Effector CD4-positive, alpha-beta T cell (primary cell): ENCODE results near the gene ULBP3.
A peak's percentile ranks its signal among the peaks of the same experiment; 100 is the strongest.

Experiments used
- DNase-seq: peaks from one replicate; pipeline ENCODE4 v3.0.0-alpha.2; 2020
- total RNA-seq: gene quantifications from one replicate; lab custom pipeline; 2026; lab: John Stamatoyannopoulos, UW

Gene ULBP3
- 1.3 reads per million for total RNA-seq

DNA sequence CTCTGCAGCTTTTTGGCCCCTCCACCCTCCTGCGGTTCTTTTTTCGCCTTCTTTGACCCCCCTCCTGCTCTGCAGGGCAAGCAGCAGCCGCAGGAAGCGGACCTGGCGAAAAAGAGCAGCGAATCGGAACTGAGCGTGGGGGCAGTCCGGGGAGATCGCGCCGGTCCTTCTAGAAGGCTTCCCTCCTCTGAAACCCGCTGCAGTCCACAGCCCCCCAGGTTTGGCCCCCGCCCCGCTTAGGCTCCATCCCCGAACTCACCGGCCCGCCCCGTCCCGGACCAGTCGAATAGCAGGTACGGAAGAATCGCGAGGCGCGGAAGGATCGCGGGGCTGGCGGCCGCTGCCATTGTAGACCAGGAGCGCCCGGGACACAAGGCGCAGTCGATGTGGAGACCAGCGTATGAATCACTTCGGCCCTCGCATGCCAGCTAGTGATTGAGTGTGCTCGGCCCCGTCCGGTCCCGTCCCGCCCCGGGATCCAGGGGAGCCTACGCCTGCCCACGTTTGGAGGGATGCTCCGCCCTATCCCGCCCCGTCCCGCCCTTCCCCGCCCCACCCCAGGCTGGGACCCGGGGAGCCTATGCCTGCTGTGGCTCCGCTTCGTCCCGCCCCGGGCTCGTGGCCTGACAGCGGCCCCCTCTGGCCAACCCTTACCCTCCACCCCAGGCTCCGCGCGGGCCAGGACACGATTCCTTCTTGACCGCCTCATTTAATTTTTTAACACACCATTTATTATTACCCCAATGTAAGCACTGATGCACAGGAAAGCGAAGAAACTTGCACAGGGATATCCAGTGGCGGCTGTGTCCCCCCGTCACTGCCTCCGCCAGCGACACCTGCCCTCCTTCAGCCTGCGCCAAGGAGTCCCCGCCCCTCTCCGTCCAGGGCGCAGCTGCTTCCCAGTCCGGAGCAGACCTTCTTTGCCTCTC lies at the start of gene ULBP3:
Gene ULBP3 (minus strand): TSS at position 402 of the 929 bp plus-strand sequence. CDS start 55 bp downstream, at position 347.
- peak; percentile 41 for DNase-seq

DNA sequence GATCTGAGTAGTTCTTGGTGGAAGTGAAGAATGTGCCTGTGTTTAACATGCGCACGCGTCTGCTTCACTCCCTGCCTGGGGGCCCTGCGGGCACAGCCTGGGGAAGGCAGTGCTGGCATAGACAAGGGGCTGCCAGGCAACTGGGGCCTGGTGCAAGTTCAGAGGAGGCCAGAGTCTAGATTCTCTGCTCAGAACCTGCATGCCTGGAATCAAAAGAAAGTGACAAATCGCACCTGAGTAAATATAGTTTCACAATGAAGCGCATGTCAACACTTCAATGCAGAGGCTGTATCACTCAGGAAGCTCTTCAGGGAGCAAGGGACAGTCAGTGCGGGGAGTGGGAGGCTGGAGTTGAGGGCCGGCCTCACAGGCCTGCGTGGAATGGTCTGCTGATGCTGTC lies 49.7 kb upstream of the ULBP3 start:
- DNase-seq = no peak

DNA sequence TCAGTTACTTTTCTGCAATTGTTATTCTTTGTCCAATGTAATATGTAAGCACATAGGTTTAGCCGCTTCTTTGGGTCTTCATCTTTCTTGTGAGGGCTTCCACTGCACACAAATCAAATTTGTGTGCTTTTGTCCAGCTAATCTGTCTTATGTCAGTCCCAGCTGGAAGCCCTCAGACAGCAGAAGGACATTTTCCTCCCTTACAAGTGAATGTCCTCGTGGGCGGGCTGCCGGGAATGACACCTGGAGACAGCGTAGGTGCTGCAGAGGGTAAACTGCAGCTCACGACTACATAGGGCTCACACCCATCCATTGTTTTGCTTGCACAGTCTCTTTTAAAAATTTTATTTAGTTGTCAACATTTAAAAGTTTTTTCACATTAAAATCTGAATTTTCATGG lies 49.3 kb upstream of the ULBP3 start:
- DNase-seq = no peak

DNA sequence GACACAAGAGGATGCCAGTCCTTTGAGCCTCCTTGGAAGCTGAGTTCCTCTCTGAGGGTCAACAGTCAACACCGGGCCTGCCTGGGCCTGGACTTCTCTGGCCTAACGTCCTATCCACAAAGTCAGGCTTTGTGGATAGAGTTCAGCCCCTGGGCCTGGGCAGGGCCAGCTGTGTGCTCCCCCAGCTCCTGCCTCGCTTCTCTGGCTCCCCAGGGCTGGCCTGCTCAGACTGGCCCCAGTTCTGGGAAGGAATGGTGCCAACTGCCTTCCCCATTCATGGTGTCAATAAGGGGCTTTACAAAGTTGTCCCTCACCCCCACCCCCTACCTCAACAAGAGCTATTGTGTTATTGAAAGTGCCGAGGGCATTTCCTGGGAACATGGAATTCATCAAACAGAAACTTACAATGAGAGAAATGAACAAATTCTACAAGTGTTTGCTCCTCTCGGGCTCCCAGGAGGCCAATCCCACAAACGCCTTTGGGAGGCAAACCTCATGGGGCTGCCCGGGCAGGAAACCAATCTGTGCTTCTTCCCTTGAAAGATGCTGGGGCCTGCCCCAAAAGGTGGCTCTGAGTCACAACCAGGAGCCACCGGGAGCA lies 47.4 kb upstream of the ULBP3 start:
- no peak for DNase-seq

DNA sequence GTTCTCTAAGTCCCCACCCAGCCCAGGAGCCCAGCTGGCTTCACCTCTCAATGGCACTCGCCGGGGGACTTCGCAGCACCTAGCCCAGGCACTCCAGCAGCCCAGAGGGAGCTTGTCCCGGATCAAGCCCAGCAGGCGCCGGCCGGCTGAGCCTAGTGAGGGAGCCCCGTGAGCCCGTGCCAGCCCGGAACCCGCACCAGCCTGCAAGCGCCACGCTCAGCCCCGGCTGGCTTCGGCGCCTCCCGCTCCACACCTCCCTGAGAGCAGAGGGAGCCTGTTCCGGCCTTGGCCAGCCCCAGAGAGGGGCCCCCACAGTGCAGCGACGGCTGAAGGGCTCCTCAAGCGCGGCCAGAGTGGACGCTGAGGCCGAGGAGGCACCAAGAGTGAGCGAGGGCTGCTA lies 46.8 kb upstream of the ULBP3 start:
- no peak for DNase-seq

DNA sequence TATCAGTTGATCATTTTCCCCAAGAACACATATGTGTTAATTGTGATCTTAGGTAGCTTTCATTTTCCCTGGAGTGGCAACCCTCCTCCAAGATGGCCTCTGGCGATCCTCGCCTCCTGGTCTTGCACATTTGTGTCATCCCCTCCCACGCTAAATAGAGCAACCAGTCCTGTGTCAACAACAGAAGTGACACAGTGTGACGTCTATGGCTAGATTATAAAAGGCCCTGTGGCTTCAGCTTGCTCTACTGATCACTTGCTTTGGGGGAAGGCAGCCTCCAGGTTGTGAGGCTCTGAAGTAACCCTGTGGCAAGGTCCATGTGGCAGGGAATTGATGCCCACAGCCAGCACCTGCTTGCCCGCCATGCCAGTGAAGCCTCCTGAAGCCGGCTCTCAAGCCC lies 43.3 kb upstream of the ULBP3 start:
- DNase-seq = no peak

DNA sequence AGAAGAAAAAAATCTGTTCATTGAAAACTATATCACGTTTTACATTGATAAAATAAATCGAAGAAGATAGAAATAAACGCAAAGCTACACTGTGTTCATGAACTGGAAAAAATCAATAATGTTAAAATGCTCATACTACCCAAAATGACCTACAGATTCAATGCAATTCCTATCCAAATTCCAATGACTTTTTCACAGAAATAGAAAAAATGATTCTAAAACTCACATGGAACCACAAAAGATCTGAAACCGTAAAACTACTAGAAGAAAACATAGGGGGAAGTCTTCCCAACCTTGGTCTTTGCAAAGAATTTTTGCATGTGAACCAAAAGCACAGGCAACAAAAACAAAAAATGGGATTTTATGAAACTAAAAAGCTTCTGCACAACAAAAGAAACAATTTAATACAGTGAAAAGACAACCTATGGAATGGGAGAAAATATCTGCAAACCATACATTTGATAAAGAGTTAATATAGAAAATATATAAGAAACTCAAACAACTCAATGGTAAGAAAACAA lies 33.9 kb upstream of the ULBP3 start:
- DNase-seq = no peak

DNA sequence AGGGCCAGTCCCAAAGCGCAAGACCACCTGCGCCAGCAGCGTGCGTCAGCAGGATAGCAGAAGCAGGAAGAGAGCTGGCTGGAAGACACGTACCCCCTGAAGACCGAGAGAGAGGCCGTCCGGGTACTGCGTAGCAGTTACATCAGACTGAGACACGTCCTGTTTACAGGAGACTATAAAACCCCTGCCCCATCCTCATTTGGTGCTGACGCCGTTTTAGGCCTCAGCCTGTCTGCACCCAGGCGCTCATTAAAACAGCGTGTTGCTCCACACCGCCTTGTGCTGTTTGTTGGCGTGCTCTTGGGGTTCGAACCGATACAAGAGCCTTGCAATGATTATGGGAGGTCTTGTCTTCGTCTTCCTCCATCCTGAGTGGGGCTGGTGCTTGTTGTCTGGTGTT lies 31.8 kb upstream of the ULBP3 start:
- no peak for DNase-seq

DNA sequence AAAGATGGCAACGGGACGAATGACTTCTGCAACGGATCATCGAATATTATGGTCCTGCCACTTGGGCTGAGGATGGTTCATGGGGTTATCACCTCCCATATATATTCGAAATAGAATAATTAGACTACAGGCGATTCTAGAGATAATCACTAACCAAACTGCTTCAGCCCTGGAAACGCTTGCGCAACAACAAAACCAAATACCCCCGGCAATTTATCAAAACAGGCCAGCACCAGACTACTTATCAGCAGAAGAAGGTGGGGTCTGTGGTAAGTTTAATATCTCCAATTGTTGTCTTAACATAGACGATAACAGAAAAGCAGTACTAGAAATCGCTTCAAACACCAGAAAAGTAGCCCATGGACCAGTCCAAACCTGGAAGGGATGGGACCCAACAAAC lies 31.0 kb upstream of the ULBP3 start:
- no peak for DNase-seq

DNA sequence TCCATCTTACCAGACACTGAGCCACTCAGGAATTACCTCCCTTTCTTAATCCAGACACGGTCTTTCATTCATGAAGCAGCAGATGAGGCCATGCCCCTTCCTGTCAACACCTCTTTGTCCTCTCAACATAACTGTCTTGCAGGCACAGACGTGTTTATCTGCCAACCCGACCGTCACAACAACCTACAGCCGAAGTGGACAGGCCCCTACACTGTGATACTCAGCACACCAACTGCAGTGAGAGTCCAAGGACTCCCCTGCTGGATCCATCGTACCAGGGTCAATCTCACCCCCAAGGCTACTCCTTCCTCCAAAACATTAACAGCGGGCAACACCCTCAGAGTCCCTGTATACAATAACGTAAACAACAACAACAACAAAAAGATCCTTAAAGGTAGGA lies 30.6 kb upstream of the ULBP3 start:
- no peak for DNase-seq

DNA sequence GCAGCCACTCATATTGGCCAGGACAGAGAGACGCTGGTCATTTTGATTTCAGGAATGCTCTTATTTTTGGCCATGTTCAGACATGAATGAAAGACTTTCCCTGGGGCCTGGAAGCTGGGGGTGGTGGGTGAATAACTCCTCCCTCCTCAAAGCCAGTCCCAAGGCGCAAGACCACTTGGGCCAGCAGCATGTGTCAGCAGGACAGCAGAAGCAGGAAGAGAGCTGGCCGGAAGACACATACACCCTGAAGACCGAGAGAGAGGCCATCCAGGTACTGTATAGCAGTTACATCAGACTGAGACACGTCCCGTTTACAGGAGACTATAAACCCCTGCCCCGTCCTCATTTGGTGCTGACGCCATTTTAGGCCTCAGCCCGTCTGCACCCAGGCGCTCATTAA lies 29.2 kb upstream of the ULBP3 start:
- no peak for DNase-seq

DNA sequence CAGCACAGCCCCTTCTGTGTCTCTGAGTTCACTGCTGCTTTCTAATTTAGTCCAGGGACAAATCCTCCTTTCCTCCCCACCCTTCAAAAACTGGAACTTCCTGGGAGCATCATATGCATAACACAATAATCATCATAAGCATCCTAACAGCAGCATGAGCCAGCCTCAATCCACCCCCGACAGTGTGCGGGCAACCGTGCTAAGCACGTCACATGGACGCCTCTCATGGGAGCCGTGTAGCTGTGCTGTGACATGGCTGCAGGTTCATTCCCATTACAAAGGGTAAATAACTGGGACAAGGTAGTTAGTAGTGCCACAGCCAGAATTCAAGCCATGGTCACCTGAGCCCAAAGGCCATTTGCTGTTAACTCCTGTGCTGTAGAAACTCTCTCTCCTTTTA lies 24.5 kb upstream of the ULBP3 start:
- DNase-seq = no peak

DNA sequence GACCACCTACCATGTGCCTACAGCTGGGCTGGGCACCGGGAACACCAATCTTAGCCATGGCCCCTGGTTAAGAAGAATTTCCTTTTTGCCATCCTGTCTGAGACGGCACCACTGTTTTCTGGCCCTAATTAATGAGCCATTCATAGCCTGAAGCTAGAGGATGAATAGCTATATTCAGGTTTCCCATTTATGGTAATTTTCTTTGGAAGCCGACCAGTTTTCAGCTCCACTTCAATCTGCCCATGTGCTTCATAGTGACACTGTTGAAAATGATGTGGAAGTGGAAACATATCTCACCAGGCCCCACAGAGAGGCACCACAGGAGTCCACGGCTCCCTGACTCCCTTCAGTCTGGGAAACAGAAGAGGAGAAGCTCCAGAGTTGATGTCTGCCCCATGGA lies 22.6 kb upstream of the ULBP3 start:
- no peak for DNase-seq

DNA sequence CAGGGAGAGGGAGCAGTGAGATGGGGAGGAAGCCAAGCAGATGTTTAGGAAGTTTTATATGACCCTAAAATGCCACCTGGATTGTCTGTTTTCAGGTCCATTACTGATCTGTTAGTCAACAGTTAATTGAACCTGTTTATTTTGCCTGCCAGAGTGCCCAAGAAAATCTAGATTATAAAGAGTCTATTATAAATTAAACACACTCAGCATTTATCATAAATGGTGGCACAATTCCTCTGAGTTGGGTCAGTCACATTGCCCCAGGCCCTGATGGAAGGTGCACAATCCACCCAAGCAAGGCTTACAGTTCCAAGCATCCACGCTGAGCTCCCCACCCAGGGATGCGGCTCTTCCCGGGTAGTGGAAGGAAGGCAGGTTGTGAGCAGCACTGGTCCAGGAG lies 21.4 kb upstream of the ULBP3 start:
- DNase-seq = no peak

DNA sequence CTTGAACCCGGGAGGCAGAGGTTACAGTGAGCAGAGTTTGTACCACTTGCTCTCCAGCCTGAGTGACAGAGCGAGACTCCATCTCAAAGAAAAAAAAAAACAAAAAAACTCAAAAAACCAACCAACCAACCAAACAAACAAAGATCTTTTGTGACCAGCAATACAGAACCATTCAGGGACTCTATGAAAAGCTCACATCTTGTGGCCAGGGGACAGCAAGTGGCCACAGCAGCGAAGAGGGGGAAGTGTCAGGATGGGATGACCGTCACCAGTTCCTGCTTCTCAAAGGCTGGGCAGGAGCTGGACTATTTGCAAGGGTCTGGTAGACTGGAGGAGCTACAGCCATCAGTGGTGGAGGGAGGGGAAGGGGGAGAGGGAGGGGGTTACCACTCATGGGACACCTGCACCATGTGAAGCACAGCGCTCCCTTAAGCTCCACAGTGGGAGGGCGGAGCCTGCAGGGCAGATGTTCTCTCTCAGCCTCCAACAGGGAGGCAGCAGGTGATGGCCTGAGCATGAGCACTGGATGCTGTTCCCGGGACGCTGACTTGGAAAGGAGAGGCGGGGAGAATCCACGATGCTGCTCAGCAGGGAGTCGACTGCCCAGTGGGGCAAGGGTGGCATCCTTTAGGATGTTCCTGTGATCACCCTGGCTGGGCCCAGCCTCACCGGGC lies 19.7 kb upstream of the ULBP3 start:
- DNase-seq = no peak

DNA sequence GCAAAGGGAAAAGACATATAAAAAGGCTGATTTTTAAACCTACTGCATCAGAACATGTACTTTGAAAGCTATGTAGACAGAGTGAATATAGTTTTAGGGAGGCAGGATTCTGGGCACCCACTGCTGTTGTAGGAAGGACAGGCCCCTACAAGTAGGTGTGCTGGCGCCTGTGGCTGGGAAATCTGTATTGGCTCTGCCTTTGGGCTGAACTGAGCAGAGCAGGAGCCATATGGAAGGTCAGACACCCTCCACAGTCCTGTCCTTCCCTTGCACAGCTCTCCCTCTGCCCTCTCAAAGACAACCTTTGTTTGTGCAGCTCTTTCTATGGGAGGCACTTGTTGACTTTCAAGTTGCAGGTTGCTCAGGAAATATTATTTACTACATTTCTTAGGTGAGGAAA lies 18.4 kb upstream of the ULBP3 start:
- DNase-seq = no peak

DNA sequence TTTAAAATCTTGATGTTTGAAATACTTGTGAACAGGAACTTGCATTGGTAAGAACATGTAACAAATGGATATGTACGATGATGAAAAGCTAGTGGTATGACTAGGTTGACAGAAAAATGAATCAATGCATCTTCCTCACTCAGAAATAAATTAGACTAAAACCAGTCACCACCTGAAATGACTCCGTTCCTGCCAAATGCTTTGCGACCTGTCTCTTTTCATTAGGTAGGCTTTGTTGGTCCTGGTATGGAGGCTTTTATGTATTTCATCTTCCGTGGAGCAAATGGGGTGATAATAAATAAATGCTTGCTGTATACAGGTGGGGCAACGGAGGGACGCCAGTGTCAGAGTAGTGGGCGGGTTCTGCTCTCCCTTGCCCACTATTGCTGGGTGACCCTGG lies 17.1 kb upstream of the ULBP3 start:
- DNase-seq = no peak

DNA sequence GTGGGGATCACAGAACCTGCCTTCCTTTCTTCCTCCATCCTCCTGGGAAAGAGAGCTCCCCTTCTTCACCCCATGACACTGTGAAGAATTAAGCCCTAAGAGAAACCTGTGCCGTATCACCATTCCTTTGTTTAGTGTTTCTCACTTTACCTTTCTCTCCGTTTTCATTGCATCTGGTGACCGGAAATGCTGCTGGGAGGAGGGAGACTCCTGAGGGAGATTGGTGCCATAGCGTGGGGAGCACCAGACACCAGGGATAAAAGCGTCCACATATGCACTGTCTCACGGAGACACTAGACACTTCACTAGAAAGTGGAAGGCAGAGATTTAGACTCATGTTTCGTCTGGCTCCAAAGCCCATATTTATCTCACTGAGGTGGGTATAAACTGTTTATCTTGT lies 15.5 kb upstream of the ULBP3 start:
- DNase-seq = no peak

DNA sequence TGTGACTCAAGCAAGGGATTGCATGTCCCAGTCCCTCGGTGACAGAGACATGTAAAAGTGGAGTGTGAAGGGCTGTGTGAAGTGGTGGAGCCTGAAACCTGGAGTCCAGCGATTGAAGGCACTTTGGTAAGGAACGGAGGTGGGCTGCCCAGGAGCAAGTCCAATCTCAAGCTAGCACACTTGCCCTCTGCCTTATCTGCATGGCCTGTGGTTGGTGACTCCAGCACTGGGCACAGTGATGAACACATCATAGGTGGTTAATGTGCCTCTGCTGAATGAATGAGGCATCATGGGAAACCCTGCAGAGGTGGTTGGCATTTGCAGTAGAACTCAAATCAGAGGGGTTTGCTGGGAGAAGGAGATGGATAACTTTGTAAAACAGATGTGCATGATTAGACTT lies 14.9 kb upstream of the ULBP3 start:
- DNase-seq = no peak

DNA sequence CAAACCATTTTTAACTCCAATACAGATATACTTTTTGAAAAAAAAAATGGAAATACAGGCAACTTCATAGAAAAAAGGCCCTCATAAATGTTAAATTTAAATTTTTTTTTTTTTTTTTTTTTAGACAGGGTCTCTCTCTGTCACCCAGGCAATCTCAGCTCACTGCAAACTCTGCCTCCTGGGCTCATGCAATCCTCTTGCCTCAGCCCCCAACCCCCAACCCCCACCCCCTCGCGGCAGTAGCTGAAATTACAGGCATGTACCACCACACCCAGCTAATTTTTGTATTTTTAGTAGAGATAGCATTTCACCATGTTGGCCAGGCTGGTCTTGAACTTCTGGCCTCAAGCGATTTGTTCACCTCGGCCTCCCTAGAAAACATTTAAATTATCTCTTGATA lies 12.8 kb upstream of the ULBP3 start:
- no peak for DNase-seq

DNA sequence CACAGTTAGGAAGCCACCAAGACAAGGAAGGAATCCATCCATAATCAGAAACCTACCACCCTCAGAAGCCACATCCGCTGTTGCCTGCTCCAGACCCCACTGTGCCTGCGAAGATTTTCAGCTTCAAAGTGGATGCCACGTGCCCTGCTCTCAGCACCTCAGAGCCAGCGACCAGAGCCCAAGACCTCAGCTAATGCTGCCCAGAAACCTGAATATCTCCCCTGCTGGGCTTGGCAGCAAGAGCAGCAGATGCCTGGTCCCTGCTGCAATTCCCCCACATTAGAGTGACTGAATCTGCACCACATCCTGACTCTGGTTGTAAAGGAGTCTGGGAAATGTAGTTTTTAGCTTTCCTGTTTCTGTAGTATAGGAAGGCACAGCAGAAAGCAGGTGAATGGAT lies 10.7 kb upstream of the ULBP3 start:
- DNase-seq = no peak

DNA sequence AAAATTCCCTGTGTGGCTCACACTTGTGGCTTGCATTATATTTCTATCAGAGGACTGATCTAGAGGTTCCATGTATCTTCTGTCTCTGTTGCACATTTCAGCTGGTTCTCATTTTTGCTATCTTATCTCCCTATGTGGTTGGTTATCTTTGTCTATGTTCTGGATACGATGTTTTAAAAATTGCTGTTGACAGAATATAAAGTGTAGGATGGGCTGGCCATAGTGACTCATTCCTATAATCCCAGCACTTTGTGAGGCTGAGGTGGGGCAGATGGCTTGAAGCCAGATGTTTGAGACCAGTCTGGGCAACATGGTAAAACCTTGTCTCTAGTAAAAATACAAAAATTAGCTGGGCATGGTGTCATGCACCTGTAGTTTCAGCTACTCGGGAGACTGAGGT lies 9.9 kb upstream of the ULBP3 start:
- DNase-seq = no peak

DNA sequence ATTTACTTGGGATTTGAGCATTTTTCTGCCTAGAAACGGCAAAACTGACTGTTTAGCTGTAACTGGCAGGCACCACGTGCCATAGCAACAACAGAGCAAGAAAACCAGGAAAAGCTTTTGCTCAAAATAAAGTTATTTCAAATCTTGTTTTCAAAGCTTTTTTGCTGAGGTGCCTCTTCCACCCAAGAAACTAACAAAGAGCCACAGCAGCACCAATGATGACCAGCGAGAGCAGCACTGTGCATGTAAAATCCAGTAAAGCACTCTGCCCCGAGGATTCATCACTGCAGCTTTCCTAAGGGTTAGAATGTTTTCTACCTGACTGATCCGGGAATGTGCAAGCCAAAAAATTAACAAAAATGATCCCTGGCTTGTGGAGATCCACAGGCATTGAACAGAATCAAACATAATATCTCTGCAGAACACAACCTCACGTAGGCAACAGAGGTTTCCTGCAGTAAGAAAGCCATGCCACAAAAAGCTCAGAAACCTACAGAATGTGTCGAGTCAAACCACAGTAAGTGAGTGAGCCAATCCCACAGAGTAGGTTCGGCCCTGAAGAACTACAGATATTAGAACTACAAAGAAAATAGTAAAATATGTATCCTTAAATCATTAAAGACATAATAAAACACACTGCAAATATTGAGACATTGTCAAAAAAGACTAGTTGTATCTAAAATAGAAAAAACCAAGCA lies 7.4 kb upstream of the ULBP3 start:
- no peak for DNase-seq
